Lower leg skin (tissue), 4 donors: ENCODE data around the gene RPA1. TPM values are rescaled to one million over a fixed set of nuclear protein-coding genes. Genes with fewer than 3 reads are reported as not detected.

Experiments used
- DNase-seq, 2 donors: peaks; one replicate each; pipeline ENCODE4 v3.0.0-alpha.2; 2019; ENCODE audit warnings: low spot score in 2 of 2
- H3K4me3 ChIP-seq: fragments of 200-600 bp; sonication (generic); 2 replicates; pipeline ENCODE4 v1.5.1; 2017; ENCODE audit warnings: mild to moderate bottlenecking, low read depth; ENCODE audit not compliant: poor library complexity, severe bottlenecking
- POLR2A ChIP-seq, 2 donors: fragments of 450-650 bp; IDR thresholded peaks; one replicate each; pipeline ENCODE4 v1.6.1; 2016 to 2017; ENCODE audit warnings: antibody characterized with exemption in 2 of 2, mild to moderate bottlenecking in 1 of 2, moderate library complexity in 1 of 2
- WGBS, 2 donors: methylation state at CpG; one replicate each; pipeline ENCODE4 v1.1.5; 2018; 5-methylcytosine and 5-hydroxymethylcytosine counted together
- intact Hi-C: fragments of 100-400 bp; cut with DNase I; formaldehyde crosslinking; loops from one replicate; pipeline ENCODE4 v1.15.0; 2023; ENCODE audit warnings: low total_unique reads
- total RNA-seq, 4 donors: library from RNA; depleted of rRNA; stranded (reverse); fragments of >200 nt; gene quantifications; one replicate each; pipeline ENCODE4 v1.1.0, GENCODE V29; 2016
- TF ChIP-seq, protein P1 (sequence below), 3 donors: fragments of 450-650 bp; IDR thresholded peaks; one replicate each; pipeline ENCODE4 v1.5.1; 2016; ENCODE audit warnings: antibody characterized with exemption in 3 of 3, mild to moderate bottlenecking in 3 of 3, moderate library complexity in 2 of 3

The RPA1 gene
- total RNA-seq, 4 donors from 2014 or later, result 21.0 to 31.5 (median 26.9) TPM

DNA sequence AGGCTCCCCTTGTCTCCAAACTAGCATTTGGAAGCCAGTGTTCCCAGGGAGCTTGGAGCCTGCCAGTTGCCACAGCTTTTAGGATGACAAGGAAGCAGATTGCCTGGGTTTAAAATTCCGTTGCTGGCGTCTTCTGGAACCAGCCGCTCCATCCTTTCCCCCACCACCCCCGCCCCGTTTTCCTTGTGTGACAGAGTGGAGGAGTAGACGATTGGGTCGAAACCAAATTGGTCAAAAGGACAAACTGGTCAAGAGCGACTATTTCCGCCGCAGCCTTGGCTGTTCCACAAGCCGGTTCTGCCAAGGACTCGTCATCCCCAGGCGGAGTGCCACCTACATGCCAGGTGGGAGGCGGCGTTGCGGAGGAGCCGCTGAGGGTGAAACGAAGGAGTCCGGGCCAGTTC lies 91.1 kb downstream of the RPA1 start:
- TF ChIP-seq, protein P1, sequence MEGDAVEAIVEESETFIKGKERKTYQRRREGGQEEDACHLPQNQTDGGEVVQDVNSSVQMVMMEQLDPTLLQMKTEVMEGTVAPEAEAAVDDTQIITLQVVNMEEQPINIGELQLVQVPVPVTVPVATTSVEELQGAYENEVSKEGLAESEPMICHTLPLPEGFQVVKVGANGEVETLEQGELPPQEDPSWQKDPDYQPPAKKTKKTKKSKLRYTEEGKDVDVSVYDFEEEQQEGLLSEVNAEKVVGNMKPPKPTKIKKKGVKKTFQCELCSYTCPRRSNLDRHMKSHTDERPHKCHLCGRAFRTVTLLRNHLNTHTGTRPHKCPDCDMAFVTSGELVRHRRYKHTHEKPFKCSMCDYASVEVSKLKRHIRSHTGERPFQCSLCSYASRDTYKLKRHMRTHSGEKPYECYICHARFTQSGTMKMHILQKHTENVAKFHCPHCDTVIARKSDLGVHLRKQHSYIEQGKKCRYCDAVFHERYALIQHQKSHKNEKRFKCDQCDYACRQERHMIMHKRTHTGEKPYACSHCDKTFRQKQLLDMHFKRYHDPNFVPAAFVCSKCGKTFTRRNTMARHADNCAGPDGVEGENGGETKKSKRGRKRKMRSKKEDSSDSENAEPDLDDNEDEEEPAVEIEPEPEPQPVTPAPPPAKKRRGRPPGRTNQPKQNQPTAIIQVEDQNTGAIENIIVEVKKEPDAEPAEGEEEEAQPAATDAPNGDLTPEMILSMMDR (IDR thresholded peaks at IDR 0.05), result no peak
- TF ChIP-seq POLR2A (IDR thresholded peaks at IDR 0.05), result no peak
- intact Hi-C loops, result no loop called here
- H3K4me3 ChIP-seq, result no peak overlapping the region
- DNase-seq, result no peak
- 84 to 87% methylated on average over 19 of the region's 19 CpGs for WGBS, 2 donors

DNA sequence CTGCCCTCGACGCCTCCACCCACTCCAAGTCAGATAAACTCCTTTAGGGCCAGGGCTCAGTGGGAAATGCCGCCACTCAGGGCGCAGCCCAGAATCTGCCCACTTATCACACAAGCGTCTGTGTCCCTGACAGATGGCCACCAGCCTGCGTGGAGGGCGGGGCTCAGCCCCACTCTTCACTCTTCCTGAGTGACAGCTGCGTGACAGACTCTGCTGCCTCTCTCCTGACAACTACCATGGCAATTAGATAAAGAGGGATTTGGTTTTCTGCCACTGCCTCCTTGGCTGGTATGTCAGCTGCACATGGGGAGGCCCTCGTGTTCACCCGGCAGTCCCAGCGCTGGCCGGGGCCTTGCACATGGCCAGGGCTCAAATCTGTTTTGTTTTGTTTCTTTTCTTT lies 99.2 kb downstream of the RPA1 start:
- DNase-seq, result no peak
- intact Hi-C loops, result no loop called here
- 79 to 80% methylated on average over 12 of the region's 12 CpGs for WGBS, 2 donors
- TF ChIP-seq POLR2A (IDR thresholded peaks at IDR 0.05), result no peak
- TF ChIP-seq, protein P1 (IDR thresholded peaks at IDR 0.05), result no peak
- no peak overlapping the region for H3K4me3 ChIP-seq

DNA sequence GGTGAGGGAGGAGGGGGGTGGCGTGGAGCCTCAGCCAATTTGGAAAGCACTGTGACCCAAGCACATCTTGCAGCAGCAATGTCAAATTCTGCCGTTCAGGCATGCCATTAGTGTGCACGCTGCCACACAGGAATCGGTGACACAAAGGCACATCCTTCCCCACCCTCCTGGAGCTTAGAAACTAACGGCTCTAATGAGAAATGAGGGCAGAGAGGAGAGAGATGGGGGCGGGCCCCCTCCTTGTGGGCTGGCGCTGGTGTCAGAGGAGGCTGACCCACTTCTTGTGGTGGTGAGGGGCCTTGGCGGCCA lies 100.5 kb downstream of the RPA1 start:
- no peak for DNase-seq
- intact Hi-C loops, result no loop called here
- no peak overlapping the region for H3K4me3 ChIP-seq
- TF ChIP-seq, protein P1 (IDR thresholded peaks at IDR 0.05), result no peak
- no peak for TF ChIP-seq POLR2A (IDR thresholded peaks at IDR 0.05)
- 49 to 61% methylated on average over 8 of the region's 8 CpGs for WGBS, 2 donors

DNA sequence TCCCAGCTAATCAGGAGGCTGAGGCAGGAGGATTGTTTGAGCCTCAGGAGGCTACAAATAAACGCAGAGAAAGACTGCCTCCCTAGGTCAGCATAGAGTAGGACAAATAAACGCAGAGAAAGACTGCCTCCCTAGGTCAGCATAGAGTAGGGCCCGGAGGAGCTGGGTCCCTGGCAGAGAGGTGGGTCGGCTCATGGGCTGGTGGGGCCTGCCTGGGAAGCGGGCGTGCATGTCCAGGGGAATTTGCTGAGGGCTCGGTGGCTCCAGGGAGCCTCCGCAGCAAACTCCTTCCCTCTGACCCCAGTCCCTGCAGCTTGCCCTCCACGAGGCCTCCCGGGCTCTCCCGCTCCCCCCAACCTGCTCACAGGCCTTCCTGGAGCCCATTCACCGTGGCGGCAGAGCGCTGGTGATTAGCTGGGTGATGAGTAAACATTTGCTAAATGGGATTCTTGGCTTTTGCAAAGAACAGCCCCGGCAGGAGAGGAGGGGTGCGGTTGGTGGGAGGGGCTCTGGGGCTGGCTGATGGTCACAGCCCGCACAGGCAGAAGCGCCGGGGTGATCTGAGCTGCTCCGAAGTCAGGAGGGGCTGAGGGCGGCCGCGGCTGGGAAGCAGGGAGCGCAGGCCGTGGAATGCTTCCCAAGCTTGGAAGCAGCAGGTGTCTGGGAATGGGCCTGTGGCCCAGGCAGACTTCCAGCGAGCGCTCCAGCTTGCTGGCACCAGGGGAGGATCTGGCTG lies 102.2 kb downstream of the RPA1 start:
- intact Hi-C loops, result no loop called here
- no peak overlapping the region for H3K4me3 ChIP-seq
- WGBS, 2 donors, result 47 to 55% methylated on average over 26 to 27 of the region's 27 CpGs
- DNase-seq, result no peak
- TF ChIP-seq POLR2A (IDR thresholded peaks at IDR 0.05), result no peak
- TF ChIP-seq, protein P1 (IDR thresholded peaks at IDR 0.05), result no peak

DNA sequence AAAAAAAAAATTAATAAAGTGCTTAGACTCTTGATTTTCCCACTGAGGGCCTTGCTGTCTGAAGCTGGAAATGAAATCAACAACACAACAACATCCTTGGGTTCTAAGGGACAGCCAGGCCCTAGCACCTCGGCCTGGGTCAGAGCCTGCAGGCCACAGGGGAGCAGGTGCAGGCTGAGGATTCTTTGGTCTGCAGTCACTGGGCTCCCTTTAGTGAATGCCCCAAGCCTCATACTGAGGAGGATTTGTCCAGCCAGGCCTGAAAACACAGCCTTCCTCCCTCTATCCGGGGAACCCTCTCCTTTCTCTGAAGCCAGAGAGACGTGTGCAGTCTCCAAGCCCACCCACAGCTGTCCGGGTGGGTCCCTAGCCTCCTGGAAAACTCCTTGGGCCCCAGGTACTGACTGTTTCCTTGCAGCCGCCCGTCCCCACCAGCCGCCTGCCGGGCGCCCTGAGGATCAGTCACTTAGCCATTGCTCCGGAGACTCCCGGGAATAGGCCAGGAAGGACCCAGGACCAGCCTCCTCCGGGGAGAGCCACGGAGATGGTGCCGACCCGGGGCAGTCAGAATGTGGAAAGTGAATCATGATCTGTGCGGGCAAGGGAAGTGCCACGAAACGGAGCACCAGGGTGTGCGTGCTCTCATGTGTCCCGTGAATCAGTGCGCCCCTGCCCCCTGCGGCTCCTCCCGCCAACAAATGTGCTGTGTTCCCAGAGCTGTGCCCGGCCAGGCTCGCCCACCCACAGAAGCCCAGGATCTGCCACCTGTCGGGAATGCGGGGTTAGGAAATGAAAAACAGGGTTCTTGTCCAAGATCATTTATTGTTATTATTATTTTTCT lies 104.3 kb downstream of the RPA1 start:
- no peak for TF ChIP-seq POLR2A (IDR thresholded peaks at IDR 0.05)
- TF ChIP-seq, protein P1 (IDR thresholded peaks at IDR 0.05), result no peak
- no peak overlapping the region for H3K4me3 ChIP-seq
- no peak for DNase-seq
- 90 to 92% methylated on average over 27 of the region's 27 CpGs for WGBS, 2 donors
- intact Hi-C loops, result no loop called here
